T-helper 9 cell (primary cell): ENCODE measurements around the gene PLA2G12B.
"Not testable (repeated sequence)": the region's sequence is repeated elsewhere in the genome, so short reads cannot be mapped to it uniquely, and the experiment has no call there.

Experiments
- DNase-seq: peaks from one replicate; pipeline ENCODE4 v3.0.0-alpha.2; 2020

PLA2G12B gene

GRCh38 chr10:72932259-72933015, 22.2 kb downstream of the PLA2G12B start:
- no peak for DNase-seq

- DNase-seq: no peak
Observed at GRCh38 chr10:72930276-72930675, 24.3 kb downstream of the PLA2G12B start.

GRCh38 chr10:72928798-72929197, 25.8 kb downstream of the PLA2G12B start:
- no peak for DNase-seq

GRCh38 chr10:72927485-72927884, 27.1 kb downstream of the PLA2G12B start:
- no peak for DNase-seq

GRCh38 chr10:72925951-72926465, 28.6 kb downstream of the PLA2G12B start:
- DNase-seq: no peak

- no peak for DNase-seq
Observed at GRCh38 chr10:72924351-72924750, 30.3 kb downstream of the PLA2G12B start.

- not testable (repeated sequence) for DNase-seq
Observed at GRCh38 chr10:72921147-72921683, 33.4 kb downstream of the PLA2G12B start.

- no peak for DNase-seq
Observed at GRCh38 chr10:72918352-72918751, 36.3 kb downstream of the PLA2G12B start.

- not testable (repeated sequence) for DNase-seq
Observed at GRCh38 chr10:72917803-72918332, 36.7 kb downstream of the PLA2G12B start.

- DNase-seq: not testable (repeated sequence)
Observed at GRCh38 chr10:72917201-72917600, 37.4 kb downstream of the PLA2G12B start.

GRCh38 chr10:72913287-72913686, 41.3 kb downstream of the PLA2G12B start:
- no peak for DNase-seq

GRCh38 chr10:72912736-72913135, 41.9 kb downstream of the PLA2G12B start:
- no peak for DNase-seq

GRCh38 chr10:72911758-72912157, 42.8 kb downstream of the PLA2G12B start:
- DNase-seq: no peak

- DNase-seq: no peak
Observed at GRCh38 chr10:72910705-72911104, 43.9 kb downstream of the PLA2G12B start.

- no peak for DNase-seq
Observed at GRCh38 chr10:72906446-72906845, 48.2 kb downstream of the PLA2G12B start.

- no peak for DNase-seq
Observed at GRCh38 chr10:72904806-72905205, 49.8 kb downstream of the PLA2G12B start.

GRCh38 chr10:72903941-72904446, 50.6 kb downstream of the PLA2G12B start:
- not testable (repeated sequence) for DNase-seq

- DNase-seq: no peak
Observed at GRCh38 chr10:72899545-72899944, 55.1 kb downstream of the PLA2G12B start.

GRCh38 chr10:72898616-72899015, 56.0 kb downstream of the PLA2G12B start:
- no peak for DNase-seq

- no peak for DNase-seq
Observed at GRCh38 chr10:72895236-72895850, 59.3 kb downstream of the PLA2G12B start.

GRCh38 chr10:72893136-72893798, 61.3 kb downstream of the PLA2G12B start, which contains the start of gene OIT3:
OIT3 (plus strand) TSS chr10:72893739; CDS start chr10:72893799, 60 bp downstream.
- no peak for DNase-seq

GRCh38 chr10:72890086-72890485, 64.5 kb downstream of the PLA2G12B start:
- DNase-seq: no peak

GRCh38 chr10:72889391-72889831, 65.2 kb downstream of the PLA2G12B start:
- no peak for DNase-seq
